ENCODE measurements around the gene MAPK10.
"Not testable (repeated sequence)": the region's sequence is repeated elsewhere in the genome, so short reads cannot be mapped to it uniquely, and the experiment has no call there.

The MAPK10 gene

GRCh38 chr4:85965529-85965928, 394.3 kb downstream of the MAPK10 start:
- Histone ChIP-seq H3K4me1 (no peaks in the 10 kb centered on the region), H3K9me3 (ENCODE audit: control insufficient read depth, low read length) (no peaks in the 10 kb centered on the region), H3K4me2 (ENCODE audit: low read length) (no peak overlapping the region), H2AFZ (no peak overlapping the region), H3K36me3 (ENCODE audit: control insufficient read depth, insufficient read depth, low read length) (no peaks in the 10 kb centered on the region), H3K27ac (no peak overlapping the region), H3K9ac (no peak overlapping the region), H3K27me3 (ENCODE audit: control insufficient read depth, insufficient read depth, low read length) (no peaks in the 10 kb centered on the region), H3K79me2 (no peaks in the 10 kb centered on the region), H3K4me3 (ENCODE audit: low read depth, low read length) (no peak overlapping the region)
- no peak for TF ChIP-seq CTCF (IDR thresholded peaks at IDR 0.05)

GRCh38 chr4:85965017-85965416, 394.8 kb downstream of the MAPK10 start:
- H3K9me3 ChIP-seq (ENCODE audit: control insufficient read depth, low read length); H3K4me1 ChIP-seq; H3K27ac ChIP-seq; H3K4me2 ChIP-seq (ENCODE audit: low read length); H2AFZ ChIP-seq; H3K79me2 ChIP-seq; H3K27me3 ChIP-seq (ENCODE audit: control insufficient read depth, insufficient read depth, low read length); H3K36me3 ChIP-seq (ENCODE audit: control insufficient read depth, insufficient read depth, low read length); H3K4me3 ChIP-seq (ENCODE audit: low read depth, low read length); H3K9ac ChIP-seq: not testable (repeated sequence)

GRCh38 chr4:85964298-85964697, 395.6 kb downstream of the MAPK10 start:
- H3K27me3 ChIP-seq (ENCODE audit: control insufficient read depth, insufficient read depth, low read length) = no peaks in the 10 kb centered on the region
- no peak overlapping the region for H3K27ac ChIP-seq
- H3K36me3 ChIP-seq (ENCODE audit: control insufficient read depth, insufficient read depth, low read length) = no peaks in the 10 kb centered on the region

GRCh38 chr4:85963231-85963630, 396.6 kb downstream of the MAPK10 start:
- no peaks in the 10 kb centered on the region for H3K9me3 ChIP-seq (ENCODE audit: control insufficient read depth, low read length)
- no peak overlapping the region for H3K4me2 ChIP-seq (ENCODE audit: low read length)
- no peaks in the 10 kb centered on the region for H3K4me1 ChIP-seq
- no peaks in the 10 kb centered on the region for H3K79me2 ChIP-seq
- no peak overlapping the region for H3K27ac ChIP-seq
- no peak overlapping the region for H2AFZ ChIP-seq
- no peaks in the 10 kb centered on the region for H3K27me3 ChIP-seq (ENCODE audit: control insufficient read depth, insufficient read depth, low read length)
- no peak overlapping the region for H3K9ac ChIP-seq
- TF ChIP-seq CTCF (IDR thresholded peaks at IDR 0.05) = no peak
- H3K36me3 ChIP-seq (ENCODE audit: control insufficient read depth, insufficient read depth, low read length) = no peaks in the 10 kb centered on the region
- no peak overlapping the region for H3K4me3 ChIP-seq (ENCODE audit: low read depth, low read length)

More at GRCh38 chr4:85964298-85964697, 395.6 kb downstream of the MAPK10 start:
- TF ChIP-seq CTCF (IDR thresholded peaks at IDR 0.05) = no peak
- Histone ChIP-seq H3K4me2 (ENCODE audit: low read length) (no peak overlapping the region), H3K4me1 (no peaks in the 10 kb centered on the region), H3K4me3 (ENCODE audit: low read depth, low read length) (no peak overlapping the region), H3K79me2 (no peaks in the 10 kb centered on the region), H2AFZ (peak overlapping the region; percentile 17), H3K9me3 (ENCODE audit: control insufficient read depth, low read length) (no peaks in the 10 kb centered on the region), H3K9ac (no peak overlapping the region)

- H3K4me3 ChIP-seq (ENCODE audit: low read depth, low read length) = no peak overlapping the region
- no peak overlapping the region for H3K9ac ChIP-seq
- TF ChIP-seq CTCF (IDR thresholded peaks at IDR 0.05) = no peak
- no peaks in the 10 kb centered on the region for H3K79me2 ChIP-seq
- H3K36me3 ChIP-seq (ENCODE audit: control insufficient read depth, insufficient read depth, low read length) = no peaks in the 10 kb centered on the region
- no peaks in the 10 kb centered on the region for H3K4me1 ChIP-seq
- H3K27ac ChIP-seq = no peak overlapping the region
- no peak overlapping the region for H3K4me2 ChIP-seq (ENCODE audit: low read length)
- no peak overlapping the region for H2AFZ ChIP-seq
- no peaks in the 10 kb centered on the region for H3K27me3 ChIP-seq (ENCODE audit: control insufficient read depth, insufficient read depth, low read length)
- no peaks in the 10 kb centered on the region for H3K9me3 ChIP-seq (ENCODE audit: control insufficient read depth, low read length)
Measured at GRCh38 chr4:85961887-85962286, 398.0 kb downstream of the MAPK10 start.
